Activated gamma-delta T cell (primary cell): ENCODE results near the gene SGCD.
"Not testable (repeated sequence)": the region's sequence is repeated elsewhere in the genome, so short reads cannot be mapped to it uniquely, and the experiment has no call there.

Source experiments
- DNase-seq: peaks from one replicate; lab custom pipeline; 2025; lab: John Stamatoyannopoulos, UW

The SGCD gene

DNA sequence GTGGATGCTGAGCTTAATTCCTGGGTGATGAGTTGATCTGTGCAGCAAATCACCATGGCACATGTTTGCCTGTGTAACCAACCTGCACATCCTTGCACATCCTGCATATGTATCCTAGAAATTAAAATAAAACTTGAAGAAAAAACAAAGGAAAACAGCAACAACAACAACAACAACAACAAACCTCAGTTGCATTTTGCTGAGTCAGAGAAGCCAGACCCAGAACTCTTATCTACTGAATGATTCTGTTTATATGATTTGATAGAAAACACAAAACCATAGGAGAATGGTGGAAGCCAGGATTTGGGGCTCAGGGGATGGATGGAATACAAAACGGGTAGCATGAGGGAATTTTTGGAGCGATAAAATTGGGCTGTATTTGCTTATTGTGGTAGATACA lies 307.3 kb downstream of the SGCD start:
- DNase-seq = no peak

DNA sequence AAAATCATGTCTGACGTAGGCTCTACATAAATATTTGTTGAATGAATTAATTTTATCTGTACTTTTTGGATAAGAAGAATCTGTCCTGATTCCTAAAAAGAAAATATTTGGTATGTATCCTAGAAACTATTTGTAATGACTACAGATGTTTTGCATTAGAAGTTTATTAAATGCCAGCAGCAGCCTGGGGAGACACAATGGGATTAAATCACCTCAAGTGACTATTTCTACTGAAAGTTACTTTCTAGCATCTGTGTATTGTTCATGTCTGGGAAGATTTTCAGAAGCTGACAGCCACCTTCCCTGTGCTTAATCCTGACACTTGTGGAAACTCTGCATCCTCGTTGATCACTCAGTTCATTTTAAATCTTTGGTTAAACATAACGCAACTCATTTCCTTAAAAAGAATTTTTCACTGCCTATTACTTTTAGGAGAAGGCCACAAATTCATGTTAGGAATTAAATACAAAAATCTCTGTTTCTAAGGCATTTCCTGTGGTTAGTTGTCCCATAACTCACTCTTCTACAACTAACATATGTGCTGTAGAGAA lies 313.8 kb downstream of the SGCD start:
- DNase-seq = no peak

DNA sequence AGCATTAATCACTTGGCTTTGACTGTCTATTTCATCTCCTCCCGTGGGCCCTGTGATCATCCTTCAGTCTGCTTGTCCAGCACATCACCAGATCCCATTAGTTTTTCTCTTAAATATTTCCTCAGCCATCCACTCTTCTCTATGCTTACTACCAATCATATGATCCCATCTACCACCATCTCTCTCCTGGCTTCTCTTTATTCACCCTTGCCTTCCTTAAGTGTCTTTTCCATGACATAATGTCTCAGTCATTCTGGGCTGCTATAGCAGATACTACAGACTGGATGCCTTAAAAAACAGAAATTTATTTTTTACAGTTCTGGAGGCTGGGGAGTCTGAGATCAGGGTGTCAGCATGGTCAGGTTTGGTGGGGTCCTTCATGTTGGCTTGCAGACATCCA lies 314.7 kb downstream of the SGCD start:
- DNase-seq = no peak

DNA sequence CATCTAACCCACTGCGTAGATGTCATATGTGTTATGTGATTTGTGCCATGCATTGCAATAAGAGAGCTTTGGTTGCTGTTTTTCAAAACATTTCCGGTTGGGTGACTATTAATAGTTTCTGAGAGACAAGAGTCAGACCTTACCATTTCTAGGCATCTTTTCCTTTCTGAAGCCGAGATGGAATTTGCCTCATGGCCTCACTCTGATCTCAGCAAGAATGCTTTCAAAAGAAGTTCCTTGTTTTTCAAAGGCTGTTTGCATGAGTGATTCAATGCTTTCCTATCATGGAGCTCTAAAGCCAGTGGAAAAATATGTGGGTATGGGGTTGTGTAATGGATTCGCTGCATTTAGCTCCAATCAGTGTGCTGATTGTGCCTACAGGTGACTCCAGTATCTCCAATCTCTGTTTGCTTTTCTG lies 320.1 kb downstream of the SGCD start:
- no peak for DNase-seq

DNA sequence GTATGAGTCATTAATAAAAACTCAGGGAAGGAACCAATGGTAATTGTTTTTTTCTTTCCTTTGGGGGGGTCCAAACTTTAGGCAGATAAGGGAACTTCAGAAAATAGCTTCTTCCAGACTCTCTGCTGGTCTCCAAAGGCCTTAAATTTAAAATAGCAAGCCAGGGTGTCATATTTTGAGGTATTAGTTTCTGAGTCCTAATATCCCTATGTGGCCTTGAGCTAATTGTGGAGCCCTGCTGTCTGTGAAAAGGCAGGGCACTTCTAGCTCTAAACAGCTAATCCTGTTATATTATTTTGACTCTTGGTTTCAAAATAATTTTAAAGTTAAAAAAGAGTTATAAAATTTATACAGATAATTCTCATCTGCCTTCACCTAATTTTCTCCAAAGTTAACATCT lies 327.5 kb downstream of the SGCD start:
- no peak for DNase-seq

DNA sequence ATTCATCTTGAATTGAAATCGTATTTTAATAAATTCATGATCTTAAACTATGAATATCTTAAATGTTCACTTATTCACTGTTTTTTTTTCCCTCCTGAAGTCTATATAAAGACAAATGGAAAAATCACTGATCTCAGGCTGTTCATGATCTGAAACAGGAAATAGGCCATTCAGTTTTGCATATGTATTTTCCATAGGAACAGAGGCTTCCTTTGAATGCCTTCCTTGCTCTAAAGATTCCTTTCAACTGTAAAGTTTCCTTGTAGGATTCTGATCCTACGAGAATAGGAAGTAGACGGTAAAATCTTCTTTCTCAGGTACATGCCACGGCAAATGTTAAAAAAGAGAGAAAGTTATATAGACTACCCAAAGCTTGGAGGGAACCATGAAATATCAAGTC lies 328.8 kb downstream of the SGCD start:
- DNase-seq = no peak

DNA sequence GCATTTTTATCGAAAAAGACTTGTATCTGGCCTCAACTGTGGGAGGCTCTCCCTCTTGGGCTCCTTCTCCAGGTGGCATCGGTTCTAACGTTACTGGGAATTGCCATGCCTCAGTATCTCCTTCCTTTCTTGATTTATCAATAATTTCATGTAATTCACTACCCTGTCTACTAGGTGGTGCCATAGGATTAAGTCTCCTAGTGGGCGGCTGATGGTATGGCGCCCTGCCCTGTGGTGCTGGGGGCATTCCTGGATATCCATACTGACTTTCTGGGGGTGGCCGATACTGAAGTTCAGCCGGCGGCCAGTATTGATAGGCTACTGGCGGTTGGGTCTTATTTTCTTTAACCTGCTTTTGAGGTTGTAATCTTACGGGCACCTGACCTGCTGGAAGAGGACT lies 337.9 kb downstream of the SGCD start:
- DNase-seq = not testable (repeated sequence)

DNA sequence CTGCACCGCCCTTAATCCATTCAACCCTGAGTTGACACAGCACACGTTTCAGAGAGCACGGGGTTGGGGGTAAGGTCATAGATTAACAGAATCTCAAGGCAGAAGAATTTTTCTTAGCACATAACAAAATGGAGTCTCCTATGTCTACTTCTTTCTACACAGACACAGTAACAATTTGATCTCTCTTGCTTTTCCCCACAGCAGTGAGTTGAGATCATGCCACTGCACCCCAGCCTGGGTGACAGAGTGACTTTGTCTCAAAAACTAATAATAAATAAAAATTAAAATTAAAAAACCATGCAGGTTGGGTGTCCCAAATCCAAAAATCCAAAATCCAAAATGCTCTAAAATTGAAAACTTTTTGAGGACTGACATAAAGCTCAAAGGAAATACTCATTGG lies 339.7 kb downstream of the SGCD start:
- not testable (repeated sequence) for DNase-seq

DNA sequence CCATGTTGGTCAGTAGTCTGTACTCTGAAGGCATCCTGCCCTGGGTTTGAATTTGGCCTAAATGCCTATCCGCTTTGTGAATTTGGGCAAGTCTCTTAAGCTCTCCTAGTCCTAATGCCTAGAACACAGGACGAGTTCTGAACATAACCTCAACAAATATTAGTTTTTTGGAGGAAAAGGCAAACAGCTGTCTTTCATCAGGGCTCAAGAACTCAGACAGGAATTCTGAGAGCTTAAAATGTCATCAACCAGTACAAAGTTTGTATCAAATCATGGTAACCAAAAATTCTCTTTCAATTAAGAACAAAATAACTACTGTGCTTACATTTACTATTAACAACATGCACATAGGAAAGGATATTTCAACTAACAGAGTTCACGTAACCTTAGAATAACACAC lies 340.7 kb downstream of the SGCD start:
- DNase-seq = no peak

DNA sequence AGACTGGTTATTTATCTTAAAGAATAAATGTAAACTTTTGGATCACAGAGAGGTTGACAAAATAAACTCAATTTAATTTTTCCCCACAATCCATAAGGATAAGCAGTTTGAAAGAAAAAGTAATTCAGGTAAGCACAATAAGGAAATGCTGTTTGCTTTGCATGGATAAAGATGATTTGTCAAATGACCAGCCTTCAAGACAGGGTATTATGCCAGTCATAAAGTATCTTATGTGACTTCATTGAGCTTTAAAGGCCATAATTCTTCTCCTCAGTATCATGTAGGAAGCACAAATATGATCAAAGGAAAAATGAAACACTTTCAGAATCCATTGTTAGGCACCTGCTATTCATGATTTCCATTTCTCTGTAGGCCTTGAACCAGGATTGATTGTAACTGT lies 342.5 kb downstream of the SGCD start:
- no peak for DNase-seq

DNA sequence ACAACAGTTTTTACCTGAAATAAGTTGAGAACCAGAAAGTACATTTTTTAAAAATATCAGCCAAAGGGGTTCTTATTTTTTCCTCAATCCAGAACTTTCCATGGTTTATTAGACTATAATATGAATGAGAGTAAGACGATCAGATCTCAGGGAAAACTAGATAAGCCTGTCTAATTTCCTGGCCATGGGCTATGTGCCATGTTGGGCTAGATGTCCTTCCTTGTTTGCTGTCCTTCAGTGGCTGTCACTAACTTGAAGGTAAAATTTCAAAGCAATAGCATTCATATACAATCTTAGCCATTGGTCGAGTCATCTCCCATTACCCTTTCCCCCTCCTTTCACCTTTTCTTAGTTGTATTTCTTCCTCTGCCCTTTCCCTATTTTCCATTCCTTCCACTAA lies 343.7 kb downstream of the SGCD start:
- DNase-seq = no peak

DNA sequence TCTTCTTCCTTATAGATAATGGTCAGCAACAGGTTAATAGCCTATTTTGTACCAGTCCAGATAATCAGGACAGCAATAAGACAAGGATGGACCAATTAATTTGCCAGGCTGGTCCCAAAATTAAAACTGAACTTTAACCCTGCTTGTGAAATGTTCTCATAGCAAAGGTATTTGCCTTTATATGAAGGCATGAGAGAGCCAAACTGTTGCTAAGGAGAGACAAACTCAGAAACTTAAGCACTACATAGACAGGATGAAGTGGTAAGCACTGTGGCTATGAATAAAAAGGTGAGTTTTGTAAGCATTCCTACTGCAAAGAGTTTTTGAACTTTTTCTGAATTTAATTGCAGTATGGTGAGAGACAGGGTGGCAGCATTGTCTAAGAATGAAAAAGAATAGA lies 348.4 kb downstream of the SGCD start:
- DNase-seq = no peak

DNA sequence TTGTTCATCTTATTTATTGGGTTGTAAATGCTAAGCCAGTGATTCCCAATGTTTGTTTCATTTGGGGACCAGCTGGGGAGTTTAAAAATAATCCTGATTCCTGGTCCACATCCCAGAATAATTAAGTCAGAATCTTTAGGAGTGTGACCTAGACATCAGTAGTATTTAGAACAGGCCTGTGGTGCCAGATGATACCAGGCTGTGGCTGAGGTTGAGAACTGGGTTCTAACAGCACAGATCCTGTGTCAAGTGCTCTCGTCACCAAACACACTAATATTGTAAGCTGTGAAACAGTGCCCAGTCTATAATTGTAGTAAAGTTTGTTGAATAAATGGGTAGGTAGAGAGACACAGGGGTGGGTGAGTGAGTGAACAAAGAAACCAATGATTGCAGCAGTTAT lies 351.0 kb downstream of the SGCD start:
- no peak for DNase-seq

DNA sequence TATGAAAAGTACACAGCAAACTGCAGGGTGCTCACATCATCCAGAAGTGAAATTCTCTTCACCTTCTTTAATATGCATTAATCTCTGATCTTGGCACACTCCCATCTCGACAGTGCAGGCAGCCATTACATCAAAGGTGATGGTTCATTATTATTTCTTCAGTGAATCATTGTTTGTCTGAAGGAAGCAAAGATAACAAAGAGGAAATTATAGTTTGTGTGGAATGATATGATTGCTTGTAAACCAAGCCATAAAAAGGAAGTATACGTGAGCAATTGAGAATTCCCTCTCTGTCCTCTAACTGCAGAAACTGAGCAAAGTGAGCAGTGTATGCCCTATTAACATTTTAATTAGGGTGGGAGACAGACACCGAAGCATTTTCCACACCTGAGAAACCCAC lies 351.5 kb downstream of the SGCD start:
- no peak for DNase-seq

DNA sequence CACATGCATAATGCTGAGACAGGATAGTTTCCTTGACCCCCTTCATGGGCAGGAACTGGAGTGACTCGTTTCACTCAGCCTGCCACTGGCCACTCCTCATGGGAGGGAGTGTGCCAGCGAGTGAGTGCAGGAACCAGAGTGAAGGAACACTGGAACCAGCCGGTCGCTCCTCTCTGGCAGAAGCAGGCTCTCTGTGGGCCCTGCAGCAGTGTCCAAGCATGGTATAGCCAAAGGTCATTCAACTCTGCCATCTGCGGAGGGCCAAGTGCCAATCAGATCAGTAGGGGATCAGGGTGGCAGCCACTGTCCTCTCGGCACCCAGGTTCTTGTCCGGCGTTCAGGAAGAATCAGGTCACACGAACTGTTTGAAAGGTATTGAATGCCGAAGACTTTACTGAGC lies 353.9 kb downstream of the SGCD start:
- DNase-seq = no peak

DNA sequence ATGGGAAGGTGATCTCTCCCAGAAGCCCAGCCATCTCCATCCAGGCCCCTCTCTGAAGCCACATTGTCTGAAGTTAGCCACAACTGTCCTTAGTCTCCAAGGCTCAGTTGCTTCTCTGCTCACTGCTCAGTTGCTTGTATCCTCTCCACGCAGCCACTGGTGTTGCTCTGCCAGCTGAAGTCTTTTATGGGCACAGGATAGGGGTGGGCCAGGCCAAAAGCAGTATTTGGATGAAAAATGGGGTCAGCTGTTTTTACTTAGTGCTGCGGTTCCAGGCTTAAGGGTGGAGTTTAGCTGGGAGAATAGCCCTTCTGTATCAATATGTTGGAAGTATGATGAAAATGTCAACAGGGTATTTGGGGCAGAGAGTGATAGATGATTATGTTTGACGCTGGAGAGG lies 354.3 kb downstream of the SGCD start:
- DNase-seq = no peak

DNA sequence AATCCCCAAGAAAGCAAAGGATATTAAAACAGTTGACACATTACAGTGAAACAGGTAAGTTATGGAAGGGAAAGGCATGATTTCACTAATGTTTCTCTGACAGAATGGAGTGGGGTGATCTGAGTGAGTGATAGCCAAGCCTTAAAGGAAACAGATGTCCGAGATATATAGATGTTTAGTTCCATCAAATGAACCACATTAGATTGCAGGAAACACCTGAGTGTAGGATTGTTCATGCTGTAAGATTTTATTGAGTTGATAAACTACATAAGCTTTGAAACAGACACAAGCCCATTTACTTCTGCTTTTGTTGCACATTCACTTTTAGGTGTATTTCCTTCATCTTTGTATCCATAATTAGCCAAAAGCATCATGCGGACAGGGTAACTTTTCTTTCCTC lies 356.0 kb downstream of the SGCD start:
- no peak for DNase-seq

DNA sequence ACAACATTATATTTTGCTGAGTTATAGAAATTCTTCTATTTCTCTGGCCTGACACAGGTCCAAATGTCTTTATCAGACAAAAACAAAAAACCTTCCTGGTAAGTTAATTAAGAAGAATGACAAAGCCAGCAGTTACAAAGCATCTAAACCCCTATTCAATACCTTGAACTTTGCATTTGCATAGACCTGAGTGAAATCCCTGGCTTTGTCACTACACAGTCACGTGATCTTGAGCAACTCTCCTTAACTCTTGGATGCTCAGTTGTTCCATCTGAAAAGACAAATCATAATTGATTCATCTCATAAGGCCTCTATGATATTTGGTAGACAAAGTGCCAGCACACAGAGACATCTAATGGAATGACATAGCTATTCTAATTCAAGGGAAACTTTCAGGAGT lies 356.5 kb downstream of the SGCD start:
- DNase-seq = no peak

DNA sequence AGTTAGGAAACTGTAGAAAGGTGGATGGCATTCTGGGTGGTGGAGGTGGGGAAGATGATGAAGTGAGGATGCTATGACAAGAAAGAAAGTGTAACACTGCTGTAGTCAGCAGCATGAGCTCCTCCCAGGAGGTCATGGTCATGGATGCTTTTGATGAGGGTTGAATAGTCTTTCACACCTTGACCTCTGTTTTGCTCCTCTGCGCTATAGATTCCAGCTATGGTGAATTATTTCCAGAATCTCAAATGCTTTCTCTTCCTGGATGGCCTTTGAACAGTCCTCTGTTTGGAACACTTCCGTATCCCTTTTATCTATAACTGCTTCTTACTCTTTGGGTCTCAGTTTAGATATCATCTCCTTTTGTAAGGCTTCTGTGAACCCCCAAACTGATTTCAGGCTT lies 357.3 kb downstream of the SGCD start:
- DNase-seq = no peak

DNA sequence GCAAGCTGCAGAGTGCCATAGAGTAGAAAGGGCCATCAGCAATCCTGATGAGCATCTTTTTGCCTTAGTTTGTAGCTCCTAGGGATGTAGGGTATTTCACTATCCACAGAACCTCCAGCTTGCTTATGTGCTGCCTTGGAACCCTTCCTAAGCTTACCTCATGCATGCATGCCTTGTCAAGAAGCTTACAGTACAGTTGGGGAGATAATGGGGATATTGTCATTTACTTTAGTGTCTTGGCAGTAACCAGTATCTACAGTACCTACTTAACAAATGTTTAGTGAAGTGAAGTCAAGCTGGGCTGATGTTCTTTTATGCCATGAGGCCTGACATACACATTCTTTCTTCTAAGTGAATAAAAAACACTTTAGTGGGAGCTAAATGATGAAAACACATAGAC lies 358.5 kb downstream of the SGCD start:
- no peak for DNase-seq

DNA sequence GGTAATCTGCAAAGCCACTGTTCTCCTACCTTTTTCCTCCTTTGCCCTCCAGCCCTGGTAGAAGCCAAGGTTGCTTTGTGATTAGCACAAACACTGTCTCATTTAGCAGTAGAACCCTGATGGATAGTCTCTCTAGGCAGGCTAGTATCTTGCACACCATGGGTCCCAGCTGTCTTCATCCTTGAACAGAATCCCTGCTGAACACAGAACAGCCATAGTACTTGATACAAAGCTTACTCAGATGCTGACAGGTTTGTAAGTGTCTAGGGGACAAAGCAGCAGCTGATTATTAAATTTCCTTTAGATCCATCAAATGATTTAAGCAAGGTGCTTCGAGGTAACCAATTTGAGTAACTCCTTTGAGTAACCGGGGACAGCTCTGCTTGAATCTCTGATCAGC lies 359.4 kb downstream of the SGCD start:
- DNase-seq = no peak

DNA sequence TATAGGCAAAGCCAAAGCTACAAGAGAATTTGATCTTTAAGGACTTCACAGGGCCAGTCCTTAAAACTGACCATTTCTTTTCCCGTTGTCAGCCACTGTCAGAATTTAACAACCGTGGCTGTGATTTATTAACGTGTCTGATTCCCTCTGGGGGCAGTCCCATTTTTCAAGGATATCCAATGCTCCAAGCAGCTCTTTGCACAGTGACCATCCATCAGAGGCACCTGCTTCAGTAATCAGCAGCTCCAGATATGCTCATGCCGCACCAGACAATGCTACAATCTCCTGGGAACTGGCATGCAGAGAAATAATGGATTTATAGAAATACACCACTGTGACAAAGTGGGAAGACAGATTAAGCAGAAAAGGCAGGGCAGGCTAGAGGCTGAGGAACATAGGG lies 359.8 kb downstream of the SGCD start:
- DNase-seq = no peak

DNA sequence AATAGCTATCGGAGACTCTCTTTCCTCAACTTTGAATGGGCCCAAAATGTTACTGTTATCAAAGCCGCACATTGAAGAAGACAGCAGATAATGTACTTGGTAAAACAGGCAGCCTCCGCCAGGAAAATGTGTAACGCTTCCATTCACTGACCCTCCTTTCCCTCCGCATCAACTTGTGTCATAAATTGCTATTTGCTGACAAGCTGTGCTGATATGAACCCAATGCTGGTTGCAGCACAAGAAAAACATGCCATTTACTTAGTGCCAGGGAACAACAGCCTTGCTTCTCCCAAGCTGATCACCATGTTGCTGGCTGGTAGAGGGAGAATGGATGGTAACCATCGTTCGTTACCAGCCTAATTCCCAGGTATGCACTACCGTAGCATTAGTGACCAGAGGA lies 360.6 kb downstream of the SGCD start:
- no peak for DNase-seq

DNA sequence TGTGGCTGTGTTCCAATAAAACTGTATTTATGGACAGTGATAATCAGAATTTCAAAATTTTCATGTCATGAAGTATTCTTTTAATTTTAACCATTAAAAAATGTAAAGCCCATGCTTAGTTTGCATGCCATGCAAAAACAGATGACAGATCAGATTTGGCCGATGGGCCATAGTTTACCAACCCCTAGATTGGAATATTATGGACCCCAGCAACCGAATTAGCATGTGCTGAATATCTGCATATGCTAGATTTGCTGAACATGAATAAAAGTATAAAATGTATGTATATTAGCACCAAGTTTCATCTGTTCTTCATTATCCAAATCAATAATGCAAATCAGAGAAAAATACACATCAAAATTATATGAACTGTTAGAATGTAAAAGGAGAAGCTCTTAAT lies 364.6 kb downstream of the SGCD start:
- no peak for DNase-seq

DNA sequence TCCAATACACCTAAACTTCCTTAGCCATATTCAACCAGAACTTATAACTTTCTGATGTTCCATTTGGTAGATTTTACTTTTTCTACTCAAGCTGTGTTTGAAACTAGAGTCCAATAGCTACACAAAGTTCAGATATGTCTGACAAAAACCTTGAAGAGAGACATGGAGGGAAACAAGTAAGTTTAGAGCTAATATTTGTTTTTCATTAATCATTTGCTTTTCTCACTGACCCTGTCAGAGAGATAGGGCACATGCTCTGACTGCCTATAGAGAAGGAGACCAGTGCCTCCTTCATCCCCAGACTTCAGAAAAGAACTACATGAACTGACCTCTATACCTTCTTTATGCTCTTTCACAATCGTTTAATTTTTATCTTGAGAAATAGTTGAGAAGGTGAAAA lies 366.1 kb downstream of the SGCD start:
- no peak for DNase-seq
